ENCODE results near the gene NCOR2.

DNA sequence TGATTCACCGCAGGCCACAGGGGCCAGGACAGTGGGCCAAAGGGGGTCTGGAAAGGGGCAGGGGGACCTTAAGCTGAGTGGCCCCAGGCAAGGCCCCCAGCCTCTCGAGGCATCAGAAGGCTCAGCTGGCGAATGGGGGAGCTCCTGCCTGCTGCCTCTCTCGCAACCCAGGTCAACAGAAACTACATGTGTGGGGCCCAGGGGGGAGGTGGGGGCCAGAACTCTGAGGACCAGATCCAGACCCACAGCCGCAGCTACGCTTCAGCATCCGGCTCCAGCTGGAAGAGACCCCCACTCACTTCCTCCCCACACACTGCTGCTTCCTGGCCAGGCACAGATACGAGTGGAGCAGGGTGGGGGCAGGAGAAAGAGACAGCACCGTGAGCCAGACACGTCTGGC, 46.5 kb downstream of the NCOR2 start:
- no peak for TF ChIP-seq YY1 (IDR thresholded peaks at IDR 0.05; ENCODE audit: low read depth, low read length)
- TF ChIP-seq, protein P1, sequence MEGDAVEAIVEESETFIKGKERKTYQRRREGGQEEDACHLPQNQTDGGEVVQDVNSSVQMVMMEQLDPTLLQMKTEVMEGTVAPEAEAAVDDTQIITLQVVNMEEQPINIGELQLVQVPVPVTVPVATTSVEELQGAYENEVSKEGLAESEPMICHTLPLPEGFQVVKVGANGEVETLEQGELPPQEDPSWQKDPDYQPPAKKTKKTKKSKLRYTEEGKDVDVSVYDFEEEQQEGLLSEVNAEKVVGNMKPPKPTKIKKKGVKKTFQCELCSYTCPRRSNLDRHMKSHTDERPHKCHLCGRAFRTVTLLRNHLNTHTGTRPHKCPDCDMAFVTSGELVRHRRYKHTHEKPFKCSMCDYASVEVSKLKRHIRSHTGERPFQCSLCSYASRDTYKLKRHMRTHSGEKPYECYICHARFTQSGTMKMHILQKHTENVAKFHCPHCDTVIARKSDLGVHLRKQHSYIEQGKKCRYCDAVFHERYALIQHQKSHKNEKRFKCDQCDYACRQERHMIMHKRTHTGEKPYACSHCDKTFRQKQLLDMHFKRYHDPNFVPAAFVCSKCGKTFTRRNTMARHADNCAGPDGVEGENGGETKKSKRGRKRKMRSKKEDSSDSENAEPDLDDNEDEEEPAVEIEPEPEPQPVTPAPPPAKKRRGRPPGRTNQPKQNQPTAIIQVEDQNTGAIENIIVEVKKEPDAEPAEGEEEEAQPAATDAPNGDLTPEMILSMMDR (IDR thresholded peaks at IDR 0.05; ENCODE audit: control extremely low read depth in 1 of 3, insufficient read depth in 1 of 3, low read depth in 1 of 3, low read length in 3 of 3): no peak
- no peak for TF ChIP-seq EGR1 (IDR thresholded peaks at IDR 0.05; ENCODE audit: borderline replicate concordance, low read depth, low read length)
- TF ChIP-seq, protein P2, sequence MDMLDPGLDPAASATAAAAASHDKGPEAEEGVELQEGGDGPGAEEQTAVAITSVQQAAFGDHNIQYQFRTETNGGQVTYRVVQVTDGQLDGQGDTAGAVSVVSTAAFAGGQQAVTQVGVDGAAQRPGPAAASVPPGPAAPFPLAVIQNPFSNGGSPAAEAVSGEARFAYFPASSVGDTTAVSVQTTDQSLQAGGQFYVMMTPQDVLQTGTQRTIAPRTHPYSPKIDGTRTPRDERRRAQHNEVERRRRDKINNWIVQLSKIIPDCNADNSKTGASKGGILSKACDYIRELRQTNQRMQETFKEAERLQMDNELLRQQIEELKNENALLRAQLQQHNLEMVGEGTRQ (IDR thresholded peaks at IDR 0.05; ENCODE audit: low read length): no peak
- TF ChIP-seq, protein P3, sequence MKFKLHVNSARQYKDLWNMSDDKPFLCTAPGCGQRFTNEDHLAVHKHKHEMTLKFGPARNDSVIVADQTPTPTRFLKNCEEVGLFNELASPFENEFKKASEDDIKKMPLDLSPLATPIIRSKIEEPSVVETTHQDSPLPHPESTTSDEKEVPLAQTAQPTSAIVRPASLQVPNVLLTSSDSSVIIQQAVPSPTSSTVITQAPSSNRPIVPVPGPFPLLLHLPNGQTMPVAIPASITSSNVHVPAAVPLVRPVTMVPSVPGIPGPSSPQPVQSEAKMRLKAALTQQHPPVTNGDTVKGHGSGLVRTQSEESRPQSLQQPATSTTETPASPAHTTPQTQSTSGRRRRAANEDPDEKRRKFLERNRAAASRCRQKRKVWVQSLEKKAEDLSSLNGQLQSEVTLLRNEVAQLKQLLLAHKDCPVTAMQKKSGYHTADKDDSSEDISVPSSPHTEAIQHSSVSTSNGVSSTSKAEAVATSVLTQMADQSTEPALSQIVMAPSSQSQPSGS (IDR thresholded peaks at IDR 0.05; ENCODE audit: low read length): no peak
- TF ChIP-seq POLR2A (IDR thresholded peaks at IDR 0.05; ENCODE audit: control extremely low read depth in 1 of 2, low read depth in 2 of 2, low read length in 2 of 2): no peak
- no peak for TF ChIP-seq CHD2 (IDR thresholded peaks at IDR 0.05; ENCODE audit: low read length)
- TF ChIP-seq POLR2AphosphoS5 (IDR thresholded peaks at IDR 0.05; ENCODE audit: low read depth, low read length): no peak
- TF ChIP-seq, protein P4, sequence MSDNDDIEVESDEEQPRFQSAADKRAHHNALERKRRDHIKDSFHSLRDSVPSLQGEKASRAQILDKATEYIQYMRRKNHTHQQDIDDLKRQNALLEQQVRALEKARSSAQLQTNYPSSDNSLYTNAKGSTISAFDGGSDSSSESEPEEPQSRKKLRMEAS (IDR thresholded peaks at IDR 0.05): no peak
- TF ChIP-seq SP1 (IDR thresholded peaks at IDR 0.05; ENCODE audit: low read depth, low read length): no peak
- TF ChIP-seq TBP (IDR thresholded peaks at IDR 0.05; ENCODE audit: low read depth, low read length): no peak
- TF ChIP-seq HDAC6 (IDR thresholded peaks at IDR 0.05; ENCODE audit: low read depth, low read length): no peak

Data from H1 (cell line).